RKO (cell line): ENCODE results near the gene PAX2.

Source experiments
- DNase-seq: peaks from one replicate; pipeline ENCODE4 v3.0.0-alpha.2; 2016; ENCODE audit warnings: low spot score

Gene PAX2

GRCh38 chr10:100755821-100756220 is 10.4 kb downstream of the PAX2 start:
- no peak for DNase-seq

- no peak for DNase-seq
These were observed 13.9 kb downstream of the PAX2 start for GRCh38 chr10:100759331-100759730.

GRCh38 chr10:100760726-100761125 is 15.3 kb downstream of the PAX2 start:
- no peak for DNase-seq

- DNase-seq, result no peak
These were observed 15.8 kb downstream of the PAX2 start for GRCh38 chr10:100761191-100761590.

GRCh38 chr10:100763043-100763747 is 17.8 kb downstream of the PAX2 start:
- no peak for DNase-seq

- DNase-seq, result no peak
These were observed 21.5 kb downstream of the PAX2 start for GRCh38 chr10:100766693-100767421.

GRCh38 chr10:100767422-100767775 is 22.0 kb downstream of the PAX2 start:
- no peak for DNase-seq

GRCh38 chr10:100769481-100769880 is 24.1 kb downstream of the PAX2 start:
- DNase-seq, result no peak

GRCh38 chr10:100773646-100774045 is 28.3 kb downstream of the PAX2 start:
- no peak for DNase-seq

- DNase-seq, result no peak
These were observed 28.8 kb downstream of the PAX2 start for GRCh38 chr10:100774223-100774622.

- DNase-seq, result no peak
These were observed 29.5 kb downstream of the PAX2 start for GRCh38 chr10:100774876-100775275.

- peak; percentile 8 for DNase-seq
These were observed 30.0 kb downstream of the PAX2 start for GRCh38 chr10:100775386-100775785.

- DNase-seq, result no peak
These were observed 30.5 kb downstream of the PAX2 start for GRCh38 chr10:100775871-100776270.

GRCh38 chr10:100776671-100777070 is 31.3 kb downstream of the PAX2 start:
- DNase-seq, result no peak

GRCh38 chr10:100779329-100779728 is 33.9 kb downstream of the PAX2 start:
- DNase-seq, result no peak

GRCh38 chr10:100780324-100780723 is 34.9 kb downstream of the PAX2 start:
- DNase-seq, result no peak

- DNase-seq, result no peak
These were observed 35.8 kb downstream of the PAX2 start for GRCh38 chr10:100781145-100781665.

- no peak for DNase-seq
These were observed 37.3 kb downstream of the PAX2 start for GRCh38 chr10:100782461-100783244.

GRCh38 chr10:100784126-100784525 is 38.7 kb downstream of the PAX2 start:
- DNase-seq, result no peak

GRCh38 chr10:100786591-100786990 is 41.2 kb downstream of the PAX2 start:
- no peak for DNase-seq

- no peak for DNase-seq
These were observed 42.9 kb downstream of the PAX2 start for GRCh38 chr10:100788002-100788903.

GRCh38 chr10:100790761-100791208 is 45.4 kb downstream of the PAX2 start:
- no peak for DNase-seq
